Measurements from ENCODE around the gene COX7B.
"Not testable (repeated sequence)": the region's sequence is repeated elsewhere in the genome, so short reads cannot be mapped to it uniquely, and the experiment has no call there.

Gene COX7B, protein sequence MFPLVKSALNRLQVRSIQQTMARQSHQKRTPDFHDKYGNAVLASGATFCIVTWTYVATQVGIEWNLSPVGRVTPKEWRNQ

GRCh38 chrX:77899081-77899828, at the start of gene COX7B:
Gene COX7B (plus strand): TSS chrX:77899468. CDS start chrX:77899554, 86 bp downstream.
- peak within 1 kb of the TSS; percentile 95 for H3K4me3 ChIP-seq (ENCODE audit: low read depth, low read length)
- TF ChIP-seq POLR2A (IDR thresholded peaks at IDR 0.05; ENCODE audit: extremely low read depth, insufficient read length), result peak; percentile 84
- TF ChIP-seq MAX (IDR thresholded peaks at IDR 0.05; ENCODE audit: low read depth, low read length), result peak; percentile 19
- peak; percentile 71 for TF ChIP-seq MYC (IDR thresholded peaks at IDR 0.05; ENCODE audit: low read depth, low read length)
- peak; percentile 34 for TF ChIP-seq CTCF (IDR thresholded peaks at IDR 0.05; ENCODE audit: low read depth, low read length)
- DNase-seq (ENCODE audit: low read depth), result peak; percentile 94

DNA sequence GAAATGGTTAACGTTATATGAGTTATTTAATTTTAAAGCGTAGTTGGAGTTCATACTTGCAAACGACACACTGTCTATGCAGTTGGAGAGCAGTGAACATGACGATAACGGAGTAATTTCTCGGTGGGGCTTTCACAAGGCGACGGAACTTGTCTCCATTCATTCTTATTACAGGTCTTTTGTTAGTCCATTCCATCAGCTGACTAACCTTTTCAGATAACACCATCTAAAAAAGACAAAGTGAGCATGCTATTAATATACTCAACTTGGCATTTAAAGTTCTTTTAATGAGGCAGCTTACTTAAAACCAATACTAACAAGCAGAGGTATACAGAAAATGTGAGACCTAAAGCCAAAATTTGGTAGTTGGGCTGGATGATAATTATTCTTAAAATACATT, 23.9 kb upstream of the COX7B start:
- no peak for TF ChIP-seq CTCF (IDR thresholded peaks at IDR 0.05; ENCODE audit: low read depth, low read length)
- no peak for TF ChIP-seq MAX (IDR thresholded peaks at IDR 0.05; ENCODE audit: low read depth, low read length)
- TF ChIP-seq POLR2A (IDR thresholded peaks at IDR 0.05; ENCODE audit: extremely low read depth, insufficient read length), result no peak
- no peak for TF ChIP-seq MYC (IDR thresholded peaks at IDR 0.05; ENCODE audit: low read depth, low read length)
- no peak overlapping the region for H3K4me3 ChIP-seq (ENCODE audit: low read depth, low read length)
- no peak for DNase-seq (ENCODE audit: low read depth)

- DNase-seq (ENCODE audit: low read depth); H3K4me3 ChIP-seq (ENCODE audit: low read depth, low read length): not testable (repeated sequence)
These were observed 17.9 kb upstream of the COX7B start for GRCh38 chrX:77881418-77881817.

DNA sequence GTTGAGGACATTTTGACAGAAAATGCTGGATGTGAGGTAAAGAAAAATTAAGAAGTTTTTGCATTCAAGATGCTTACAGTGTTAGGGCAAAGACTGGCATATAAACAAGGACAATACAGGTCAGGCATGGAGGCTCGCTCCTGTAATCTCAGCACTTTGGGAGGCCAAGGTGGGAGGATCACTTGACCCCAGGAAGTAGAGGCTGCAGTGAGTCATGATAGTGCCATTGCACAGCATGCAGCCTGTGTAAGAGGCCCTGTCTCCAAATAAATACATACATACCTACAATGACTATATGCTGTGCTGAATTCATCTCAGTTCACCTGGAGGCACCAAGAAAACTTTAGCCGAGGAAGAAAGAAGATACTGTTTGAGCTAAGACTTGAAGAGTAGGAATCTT, 6.4 kb upstream of the COX7B start:
- DNase-seq (ENCODE audit: low read depth), result no peak
- peak overlapping the region; percentile 94 for H3K4me3 ChIP-seq (ENCODE audit: low read depth, low read length)
- no peak for TF ChIP-seq POLR2A (IDR thresholded peaks at IDR 0.05; ENCODE audit: extremely low read depth, insufficient read length)
- TF ChIP-seq MYC (IDR thresholded peaks at IDR 0.05; ENCODE audit: low read depth, low read length), result no peak
- no peak for TF ChIP-seq CTCF (IDR thresholded peaks at IDR 0.05; ENCODE audit: low read depth, low read length)
- no peak for TF ChIP-seq MAX (IDR thresholded peaks at IDR 0.05; ENCODE audit: low read depth, low read length)

GRCh38 chrX:77893713-77894112, 5.6 kb upstream of the COX7B start:
- DNase-seq (ENCODE audit: low read depth), result no peak
- peak overlapping the region; percentile 94 for H3K4me3 ChIP-seq (ENCODE audit: low read depth, low read length)
- no peak for TF ChIP-seq MAX (IDR thresholded peaks at IDR 0.05; ENCODE audit: low read depth, low read length)
- TF ChIP-seq MYC (IDR thresholded peaks at IDR 0.05; ENCODE audit: low read depth, low read length), result no peak
- no peak for TF ChIP-seq POLR2A (IDR thresholded peaks at IDR 0.05; ENCODE audit: extremely low read depth, insufficient read length)
- no peak for TF ChIP-seq CTCF (IDR thresholded peaks at IDR 0.05; ENCODE audit: low read depth, low read length)

GRCh38 chrX:77894921-77895886, 4.1 kb upstream of the COX7B start, which contains the start of gene MAGT1:
Gene MAGT1 (minus strand): TSS chrX:77895435. CDS start chrX:77895410, 25 bp downstream.
- peak within 1 kb of the TSS; percentile 94 for H3K4me3 ChIP-seq (ENCODE audit: low read depth, low read length)
- peak; percentile 96 for DNase-seq (ENCODE audit: low read depth)
- peak; percentile 72 for TF ChIP-seq POLR2A (IDR thresholded peaks at IDR 0.05; ENCODE audit: extremely low read depth, insufficient read length)
- TF ChIP-seq MAX (IDR thresholded peaks at IDR 0.05; ENCODE audit: low read depth, low read length), result no peak
